ENCODE results near the gene WASF2. TPM values are rescaled to one million over a fixed set of nuclear protein-coding genes. Genes with fewer than 3 reads are reported as not detected.
"Not testable (repeated sequence)": the region's sequence is repeated elsewhere in the genome, so short reads cannot be mapped to it uniquely, and the experiment has no call there.

Gene WASF2
- total and polyA plus RNA-seq, 2 of the 4 experiments (the other 2 are of a cell fraction): 7.9 to 45.4 TPM

DNA sequence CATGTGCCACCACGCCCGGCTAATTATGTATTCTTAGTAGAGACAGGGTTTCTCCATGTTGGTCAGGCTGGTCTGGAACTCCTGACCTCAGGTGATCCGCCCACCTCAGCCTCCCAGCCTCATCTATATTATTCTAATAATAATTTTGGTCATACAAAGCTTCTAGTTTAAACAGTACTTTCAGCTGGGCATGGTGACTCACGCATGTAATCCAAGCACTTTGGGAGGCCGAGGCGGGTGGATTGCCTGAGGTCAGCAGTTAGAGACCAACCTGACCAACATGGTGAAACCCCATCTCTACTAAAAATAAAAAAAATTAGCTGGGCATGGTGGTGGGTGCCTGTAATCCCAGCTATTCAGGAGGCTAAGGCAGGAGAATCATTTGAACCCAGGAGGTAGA is 26.1 kb downstream of the WASF2 start:
- H3K18ac ChIP-seq (ENCODE audit: low read depth, low read length); H3K56ac ChIP-seq (ENCODE audit: extremely low read depth, insufficient read depth, low read length); H2BK5ac ChIP-seq (ENCODE audit: low read depth, low read length, poor library complexity, severe bottlenecking); H2BK120ac ChIP-seq (ENCODE audit: low read depth, low read length); H3K36me3 ChIP-seq (ENCODE audit: control insufficient read depth, insufficient read depth, low read length); POLR2A ChIA-PET (ENCODE audit: unreplicated experiment); H3K4me3 ChIP-seq (ENCODE audit: insufficient read depth, low read depth, low read length); H2AK5ac ChIP-seq (ENCODE audit: low read depth, low read length); intact Hi-C loops (cut with micrococcal nuclease); H2AK9ac ChIP-seq (replicated peaks; ENCODE audit: low read depth, low read length, poor library complexity); H3K23ac ChIP-seq (ENCODE audit: low read depth, low read length); H3K27ac ChIP-seq (ENCODE audit: insufficient read depth, low read length); H3K9me1 ChIP-seq (ENCODE audit: insufficient read depth, low read length); H4K8ac ChIP-seq (ENCODE audit: low read depth in 2 of 2, low read length in 2 of 2); BruUV-seq (replicated peaks); H2BK20ac ChIP-seq (ENCODE audit: low read depth, low read length); H3K9ac ChIP-seq (ENCODE audit: low read depth, low read length); H4K5ac ChIP-seq (ENCODE audit: low read depth, low read length); H3K4ac ChIP-seq (ENCODE audit: low read depth, low read length); H2BK15ac ChIP-seq (ENCODE audit: low read depth, low read length); H3K14ac ChIP-seq (replicated peaks; ENCODE audit: low read depth, low read length); in situ Hi-C loops (cut with MboI; ENCODE audit: low sequenced_read_pairs); H3K4me2 ChIP-seq (ENCODE audit: low read depth, low read length); dilution Hi-C loops (cut with HindIII; ENCODE audit: low sequenced_read_pairs, unreplicated experiment); H3K27me3 ChIP-seq (ENCODE audit: control insufficient read depth, insufficient read depth, low read length); H3K4me1 ChIP-seq (ENCODE audit: control insufficient read depth, insufficient read depth, low read length); H4K91ac ChIP-seq (ENCODE audit: insufficient read depth, low read depth, low read length); H2AFZ ChIP-seq (replicated peaks; ENCODE audit: low read length, poor library complexity); H3K9me3 ChIP-seq (ENCODE audit: control insufficient read depth, insufficient read depth, low read length): not testable (repeated sequence)
- ATAC-seq (ENCODE audit: low read depth): peak; percentile 49; the same call in 1 of the 2 replicates
- peak; percentile 63 for DNase-seq
- CTCF ChIA-PET: interaction anchor here (1.1 kb wide), 1 partner anchor 143 kb away, joined by 4 read pairs; no protein-coding TSS in a partner anchor
- Histone ChIP-seq H3K79me1 (ENCODE audit: low read depth in 1 of 2, low read length in 2 of 2) (peaks cover 18 to 63% of the 10 kb centered on the region in 2 experiments), H4K20me1 (ENCODE audit: insufficient read depth, low read length) (peaks cover 52% of the 10 kb centered on the region)
- WGBS, 2 experiments (ENCODE audit: extremely low coverage in 2 of 2, insufficient read length in 1 of 2): no CpG with 5 or more reads among the region's 6 CpGs

DNA sequence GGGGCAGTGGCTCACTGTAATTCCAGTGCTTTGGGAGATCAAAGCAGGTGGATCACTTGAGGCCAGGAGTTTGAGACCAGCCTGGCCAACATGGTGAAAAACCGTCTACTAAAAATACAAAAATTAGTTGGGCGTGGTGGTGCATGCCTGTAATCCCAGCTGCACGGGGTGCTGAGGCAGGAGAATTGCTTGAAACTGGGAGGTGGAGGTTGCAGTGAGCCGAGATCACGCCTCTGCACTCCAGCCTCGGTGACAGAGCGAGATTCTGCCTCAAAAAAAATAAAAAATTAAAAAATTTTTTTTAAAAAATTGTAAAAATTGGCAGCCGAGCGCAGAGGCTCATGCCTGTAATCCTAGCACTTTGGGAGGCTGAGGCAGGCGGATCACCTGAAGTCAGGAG is 31.4 kb downstream of the WASF2 start:
- H3K56ac ChIP-seq (ENCODE audit: extremely low read depth, insufficient read depth, low read length); dilution Hi-C loops (cut with HindIII; ENCODE audit: low sequenced_read_pairs, unreplicated experiment); in situ Hi-C loops (cut with MboI; ENCODE audit: low sequenced_read_pairs); H3K9ac ChIP-seq (ENCODE audit: low read depth, low read length); H4K5ac ChIP-seq (ENCODE audit: low read depth, low read length); H2BK5ac ChIP-seq (ENCODE audit: low read depth, low read length, poor library complexity, severe bottlenecking); intact Hi-C loops (cut with micrococcal nuclease); H4K91ac ChIP-seq (ENCODE audit: insufficient read depth, low read depth, low read length); H2AFZ ChIP-seq (replicated peaks; ENCODE audit: low read length, poor library complexity); H3K14ac ChIP-seq (replicated peaks; ENCODE audit: low read depth, low read length); H2AK9ac ChIP-seq (replicated peaks; ENCODE audit: low read depth, low read length, poor library complexity); DNase-seq; H4K8ac ChIP-seq (ENCODE audit: low read depth in 2 of 2, low read length in 2 of 2); H3K4me2 ChIP-seq (ENCODE audit: low read depth, low read length); H3K4ac ChIP-seq (ENCODE audit: low read depth, low read length); H3K23ac ChIP-seq (ENCODE audit: low read depth, low read length); POLR2A ChIA-PET (ENCODE audit: unreplicated experiment); H3K27ac ChIP-seq (ENCODE audit: insufficient read depth, low read length); H3K4me1 ChIP-seq (ENCODE audit: control insufficient read depth, insufficient read depth, low read length); H3K9me1 ChIP-seq (ENCODE audit: insufficient read depth, low read length); ATAC-seq (ENCODE audit: low read depth); H3K4me3 ChIP-seq (ENCODE audit: insufficient read depth, low read depth, low read length); H2BK15ac ChIP-seq (ENCODE audit: low read depth, low read length); H2BK120ac ChIP-seq (ENCODE audit: low read depth, low read length); H3K18ac ChIP-seq (ENCODE audit: low read depth, low read length); H2BK20ac ChIP-seq (ENCODE audit: low read depth, low read length); H3K36me3 ChIP-seq (ENCODE audit: control insufficient read depth, insufficient read depth, low read length); BruUV-seq (replicated peaks); H3K27me3 ChIP-seq (ENCODE audit: control insufficient read depth, insufficient read depth, low read length); H3K9me3 ChIP-seq (ENCODE audit: control insufficient read depth, insufficient read depth, low read length); H2AK5ac ChIP-seq (ENCODE audit: low read depth, low read length): not testable (repeated sequence)
- peaks cover 47% of the 10 kb centered on the region for H4K20me1 ChIP-seq (ENCODE audit: insufficient read depth, low read length)
- H3K79me1 ChIP-seq (ENCODE audit: low read depth in 1 of 2, low read length in 2 of 2): peaks cover 22 to 63% of the 10 kb centered on the region in 2 experiments
- WGBS, 2 experiments (ENCODE audit: extremely low coverage in 2 of 2, insufficient read length in 1 of 2): no CpG with 5 or more reads among the region's 10 CpGs
- CTCF ChIA-PET: interaction anchor here (1.2 kb wide), 1 partner anchor 16 kb away, joined by 7 read pairs; no protein-coding TSS in a partner anchor
